Endodermal cell (in vitro differentiated cells): ENCODE data around the gene THSD4. TPM values are rescaled to one million over a fixed set of nuclear protein-coding genes. Genes with fewer than 3 reads are reported as not detected.

Experiments
- DNase-seq: peaks from one replicate; pipeline ENCODE4 v3.0.0-alpha.2; 2017
- H3K27ac ChIP-seq: 2 replicates; pipeline ENCODE4 v1.5.1; 2013; ENCODE audit warnings: mild to moderate bottlenecking, low read depth, low read length, moderate library complexity
- H3K27me3 ChIP-seq: 2 replicates; pipeline ENCODE4 v1.6.1; 2013; ENCODE audit warnings: mild to moderate bottlenecking, low read length, moderate library complexity; ENCODE audit not compliant: insufficient read depth, control insufficient read depth, poor library complexity, severe bottlenecking
- H3K36me3 ChIP-seq: 2 replicates; pipeline ENCODE4 v1.7.0; 2013; ENCODE audit warnings: mild to moderate bottlenecking, low read length, moderate library complexity; ENCODE audit not compliant: control insufficient read depth, insufficient read depth
- H3K4me1 ChIP-seq: one replicate; pipeline ENCODE4 v1.7.0; 2013; ENCODE audit warnings: low read length; ENCODE audit not compliant: control insufficient read depth, insufficient read depth
- H3K4me3 ChIP-seq: 2 replicates; pipeline ENCODE4 v1.5.1; 2013; ENCODE audit warnings: mild to moderate bottlenecking, low read length, moderate library complexity
- H3K9ac ChIP-seq: 2 replicates; pipeline ENCODE4 v1.6.1; 2013; ENCODE audit warnings: mild to moderate bottlenecking, low read length, moderate library complexity; ENCODE audit not compliant: poor library complexity, severe bottlenecking; ENCODE audit errors: extremely low read depth
- H3K9me3 ChIP-seq: 2 replicates; pipeline ENCODE4 v1.6.1; 2013; ENCODE audit warnings: mild to moderate bottlenecking, low read length, moderate library complexity; ENCODE audit not compliant: control insufficient read depth
- H3K27ac Mint-ChIP-seq: 2 replicates; pipeline ENCODE4 v1.8.0; 2020; ENCODE audit warnings: mixed read lengths
- H3K27me3 Mint-ChIP-seq: 2 replicates; pipeline ENCODE4 v1.8.0; 2021; ENCODE audit warnings: mild to moderate bottlenecking, mixed read lengths; ENCODE audit not compliant: insufficient read depth
- H3K36me3 Mint-ChIP-seq: 2 replicates; pipeline ENCODE4 v1.8.0; 2020; ENCODE audit warnings: low read depth, mixed read lengths
- H3K4me1 Mint-ChIP-seq: 2 replicates; pipeline ENCODE4 v1.8.0; 2020; ENCODE audit warnings: mixed read lengths
- H3K4me3 Mint-ChIP-seq: 2 replicates; pipeline ENCODE4 v1.8.0; 2020; ENCODE audit warnings: mild to moderate bottlenecking, moderate library complexity, mixed read lengths
- H3K9me3 Mint-ChIP-seq: 2 replicates; pipeline ENCODE4 v1.8.0; 2020; ENCODE audit warnings: mild to moderate bottlenecking, mixed read lengths
- CTCF ChIP-seq: fragments of 200-600 bp; sonication (generic); conservative IDR thresholded peaks from 2 replicates; pipeline ENCODE4 v1.5.0; 2021; ENCODE audit warnings: antibody characterized with exemption, mild to moderate bottlenecking
- WGBS, 2 experiments: methylation state at CpG; one replicate each; pipeline versions ENCODE4 v1.1.5 to v1.1.7; 2013; ENCODE audit warnings: missing lambda C conversion rate in 2 of 2, mixed read lengths in 1 of 2; ENCODE audit not compliant: insufficient coverage in 1 of 2, insufficient read length in 1 of 2; 5-methylcytosine and 5-hydroxymethylcytosine counted together
- total RNA-seq, 2 donors: library from RNA; stranded (reverse); fragmentation: NEBNext Ultra II Directional in 1 of 2; extraction: Animal tissue kit (Norgen Biotek cat#: 25700) in 1 of 2; gene quantifications; 2 replicates in 1 of 2; 3 replicates in 1 of 2; pipeline ENCODE4 v1.2.1, GENCODE V29; 2021

THSD4 gene
- total RNA-seq, 2 donors from 2014 or later: 4.6 to 5.4 TPM

GRCh38 chr15:71495398-71495780 lies 380.1 kb downstream of the THSD4 start:
- no peak for TF ChIP-seq CTCF
- Histone ChIP-seq H3K36me3 (no peaks in the 10 kb centered on the region), H3K9ac (no peak overlapping the region), H3K4me3 (no peak overlapping the region), H3K27me3 (no peaks in the 10 kb centered on the region), H3K9me3 (peaks cover under 1% of the 10 kb centered on the region), H3K4me1 (no peaks in the 10 kb centered on the region), H3K27ac (no peak overlapping the region)
- no peak overlapping the region for H3K4me3 Mint-ChIP-seq
- no peaks in the 10 kb centered on the region for H3K4me1 Mint-ChIP-seq
- peaks cover 8% of the 10 kb centered on the region for H3K9me3 Mint-ChIP-seq
- no peaks in the 10 kb centered on the region for H3K36me3 Mint-ChIP-seq
- DNase-seq: no peak
- 50 to 58% methylated on average over 2 to 3 of the region's 3 CpGs for WGBS, 2 experiments
- no peaks in the 10 kb centered on the region for H3K27me3 Mint-ChIP-seq
- H3K27ac Mint-ChIP-seq: no peak overlapping the region

GRCh38 chr15:71496336-71496955 lies 381.2 kb downstream of the THSD4 start:
- TF ChIP-seq CTCF: no peak
- Histone ChIP-seq H3K27me3 (no peaks in the 10 kb centered on the region), H3K27ac (no peak overlapping the region), H3K9ac (no peak overlapping the region), H3K36me3 (no peaks in the 10 kb centered on the region), H3K4me1 (no peaks in the 10 kb centered on the region), H3K9me3 (peaks cover 6% of the 10 kb centered on the region), H3K4me3 (no peak overlapping the region)
- H3K27ac Mint-ChIP-seq: no peak overlapping the region
- DNase-seq: no peak
- no peaks in the 10 kb centered on the region for H3K4me1 Mint-ChIP-seq
- no peaks in the 10 kb centered on the region for H3K27me3 Mint-ChIP-seq
- peaks cover 8% of the 10 kb centered on the region for H3K9me3 Mint-ChIP-seq
- 0 to 67% methylated on average over 1 to 3 of the region's 4 CpGs for WGBS, 2 experiments
- no peak overlapping the region for H3K4me3 Mint-ChIP-seq
- H3K36me3 Mint-ChIP-seq: no peaks in the 10 kb centered on the region

GRCh38 chr15:71501344-71502076 lies 386.2 kb downstream of the THSD4 start:
- TF ChIP-seq CTCF: no peak
- Histone ChIP-seq H3K36me3 (no peaks in the 10 kb centered on the region), H3K9ac (no peak overlapping the region), H3K27me3 (peaks cover 6% of the 10 kb centered on the region), H3K4me3 (no peak overlapping the region), H3K4me1 (no peaks in the 10 kb centered on the region), H3K27ac (no peak overlapping the region), H3K9me3 (peaks cover 6% of the 10 kb centered on the region)
- Mint-ChIP-seq H3K4me1 (no peaks in the 10 kb centered on the region), H3K27me3 (no peaks in the 10 kb centered on the region), H3K36me3 (no peaks in the 10 kb centered on the region), H3K27ac (no peak overlapping the region), H3K4me3 (no peak overlapping the region), H3K9me3 (peaks cover 8% of the 10 kb centered on the region)
- no peak for DNase-seq
- WGBS, 2 experiments: 81% methylated on average over 1 of the region's 1 CpG; no CpG with 5 or more reads in 1 of the 2 experiments
